Liver (tissue), 9 donors: ENCODE results near the gene KCNK3. TPM values are rescaled to one million over a fixed set of nuclear protein-coding genes. Genes with fewer than 3 reads are reported as not detected.

ENCODE experiments used
- DNase-seq: peaks from one replicate; pipeline ENCODE4 v3.0.0-alpha.2; 2017; ENCODE audit warnings: low spot score
- H3K27ac ChIP-seq, 2 donors: one replicate each; pipeline ENCODE4 v1.7.0; 2013; ENCODE audit warnings: inconsistent platforms in 2 of 2, low read length in 2 of 2, control low read depth in 1 of 2, low read depth in 1 of 2, mild to moderate bottlenecking in 1 of 2
- H3K27me3 ChIP-seq, 4 donors: one replicate each; pipeline versions ENCODE4 v1.6.1 to v1.7.0; 2013; ENCODE audit warnings: low read length in 3 of 4, inconsistent platforms in 1 of 4, mild to moderate bottlenecking in 1 of 4, moderate library complexity in 1 of 4; ENCODE audit not compliant: control insufficient read depth in 4 of 4, insufficient read depth in 4 of 4
- H3K36me3 ChIP-seq, 4 donors: one replicate each; pipeline versions ENCODE4 v1.6.1 to v1.7.0; 2013; ENCODE audit warnings: low read length in 3 of 4, mild to moderate bottlenecking in 3 of 4, low read depth in 1 of 4, moderate library complexity in 1 of 4; ENCODE audit not compliant: control insufficient read depth in 4 of 4, insufficient read depth in 3 of 4
- H3K4me1 ChIP-seq, 4 donors: one replicate each; pipeline versions ENCODE4 v1.6.1 to v1.7.0; 2013; ENCODE audit warnings: low read length in 3 of 4, mild to moderate bottlenecking in 3 of 4, moderate library complexity in 1 of 4; ENCODE audit not compliant: control insufficient read depth in 4 of 4, insufficient read depth in 4 of 4
- H3K4me3 ChIP-seq, 3 donors: one replicate each; pipeline versions ENCODE4 v1.6.1 to v1.7.0; 2013; ENCODE audit warnings: low read length in 3 of 3, control low read depth in 1 of 3, low read depth in 1 of 3, mild to moderate bottlenecking in 1 of 3
- H3K9ac ChIP-seq, 2 donors: one replicate each; pipeline ENCODE4 v1.7.0; 2013; ENCODE audit warnings: low read length in 2 of 2, mild to moderate bottlenecking in 2 of 2, moderate library complexity in 2 of 2, control low read depth in 1 of 2, low read depth in 1 of 2
- H3K9me3 ChIP-seq, 4 donors: one replicate each; pipeline versions ENCODE4 v1.6.1 to v1.7.0; 2013; ENCODE audit warnings: low read length in 3 of 4; ENCODE audit not compliant: control insufficient read depth in 4 of 4
- EGR1 ChIP-seq, 2 donors: IDR thresholded peaks; 2 replicates each; pipeline ENCODE4 v1.6.1; 2016 to 2018; ENCODE audit warnings: antibody characterized with exemption in 2 of 2, low read depth in 2 of 2
- FOXA1 ChIP-seq: IDR thresholded peaks from 2 replicates; pipeline ENCODE4 v1.6.1; 2016; ENCODE audit warnings: antibody characterized with exemption
- FOXA2 ChIP-seq: IDR thresholded peaks from 2 replicates; pipeline ENCODE4 v1.6.1; 2016; ENCODE audit warnings: antibody characterized with exemption
- GABPA ChIP-seq, 2 donors: IDR thresholded peaks in 1 of 2; conservative IDR thresholded peaks in 1 of 2; 2 replicates each; pipeline ENCODE4 v1.6.1; 2016; ENCODE audit warnings: antibody characterized with exemption in 2 of 2, mild to moderate bottlenecking in 1 of 2, moderate library complexity in 1 of 2
- HNF4A ChIP-seq, 2 donors: conservative IDR thresholded peaks; 2 replicates each; pipeline ENCODE4 v1.6.1; 2016; ENCODE audit warnings: antibody characterized with exemption in 2 of 2, mild to moderate bottlenecking in 2 of 2
- HNF4G ChIP-seq: IDR thresholded peaks from 2 replicates; pipeline ENCODE4 v1.6.1; 2016; ENCODE audit warnings: antibody characterized with exemption
- JUND ChIP-seq, 2 donors: IDR thresholded peaks; 2 replicates each; pipeline ENCODE4 v1.6.1; 2016; ENCODE audit warnings: antibody characterized with exemption in 2 of 2
- MAX ChIP-seq: IDR thresholded peaks from 2 replicates; pipeline ENCODE4 v1.6.1; 2016; ENCODE audit warnings: antibody characterized with exemption
- NR2F2 ChIP-seq: IDR thresholded peaks from 2 replicates; pipeline ENCODE4 v1.6.1; 2016; ENCODE audit warnings: antibody characterized with exemption
- RAD21 ChIP-seq, 2 donors: IDR thresholded peaks; 2 replicates each; pipeline ENCODE4 v1.6.1; 2016; ENCODE audit warnings: antibody characterized with exemption in 2 of 2, mild to moderate bottlenecking in 2 of 2
- RXRA ChIP-seq, 2 donors: IDR thresholded peaks; 2 replicates each; pipeline ENCODE4 v1.6.1; 2017 to 2018; ENCODE audit warnings: antibody characterized with exemption in 2 of 2, mild to moderate bottlenecking in 1 of 2
- SP1 ChIP-seq: IDR thresholded peaks from 2 replicates; pipeline ENCODE4 v1.6.1; 2018; ENCODE audit warnings: antibody characterized with exemption, mild to moderate bottlenecking
- TAF1 ChIP-seq: conservative IDR thresholded peaks from 2 replicates; pipeline ENCODE4 v1.6.1; 2016; ENCODE audit warnings: antibody characterized with exemption, mild to moderate bottlenecking
- YY1 ChIP-seq: IDR thresholded peaks from 2 replicates; pipeline ENCODE4 v1.6.1; 2016; ENCODE audit warnings: antibody characterized with exemption, mild to moderate bottlenecking
- WGBS: extraction: QIAGEN DNeasy Blood & Tissue Kit; methylation state at CpG from one replicate; pipeline ENCODE4 v1.1.7; 2013; 5-methylcytosine and 5-hydroxymethylcytosine counted together
- polyA plus RNA-seq, 2 donors: library from polyadenylated mRNA; stranded (reverse) in 1 of 2; unstranded in 1 of 2; fragments of 200-250 nt in 1 of 2; fragments of >200 nt in 1 of 2; fragmentation: Nextera tagmentation in 1 of 2; extraction: Ambion mirVana in 1 of 2; gene quantifications; one replicate each; pipeline versions ENCODE4 v1.2.1 to v1.2.3, GENCODE V29; 2013 to 2015
- total RNA-seq, 2 donors: library from RNA; depleted of rRNA; stranded (reverse); fragments of >200 nt; gene quantifications; one replicate each; pipeline ENCODE4 v1.2.3, GENCODE V29; 2014
- TF ChIP-seq, protein P1 (sequence below): IDR thresholded peaks from 2 replicates; pipeline ENCODE4 v1.6.1; 2016; ENCODE audit warnings: antibody characterized with exemption, mild to moderate bottlenecking
- TF ChIP-seq, protein P2 (sequence below): IDR thresholded peaks from 2 replicates; pipeline ENCODE4 v1.6.1; 2016; ENCODE audit warnings: antibody characterized with exemption
- TF ChIP-seq, protein P3 (sequence below): fragments of 150-350 bp; IDR thresholded peaks from 2 replicates; pipeline ENCODE4 v1.5.1; 2017; ENCODE audit warnings: improper control_type of control experiment, low read depth, low read length; ENCODE audit not compliant: missing input control
- TF ChIP-seq, protein P4 (sequence below): IDR thresholded peaks from 2 replicates; pipeline ENCODE4 v1.6.1; 2016; ENCODE audit warnings: antibody characterized with exemption
- donor health status: healthy.
- donor health status: healthy.
- donor health status: healthy.
- donor health status: healthy.
- donor health status: healthy.

Gene KCNK3
- total and polyA plus RNA-seq, 4 donors: 0.78 to 6.6 (median 2.6) TPM; not detected in 1

DNA sequence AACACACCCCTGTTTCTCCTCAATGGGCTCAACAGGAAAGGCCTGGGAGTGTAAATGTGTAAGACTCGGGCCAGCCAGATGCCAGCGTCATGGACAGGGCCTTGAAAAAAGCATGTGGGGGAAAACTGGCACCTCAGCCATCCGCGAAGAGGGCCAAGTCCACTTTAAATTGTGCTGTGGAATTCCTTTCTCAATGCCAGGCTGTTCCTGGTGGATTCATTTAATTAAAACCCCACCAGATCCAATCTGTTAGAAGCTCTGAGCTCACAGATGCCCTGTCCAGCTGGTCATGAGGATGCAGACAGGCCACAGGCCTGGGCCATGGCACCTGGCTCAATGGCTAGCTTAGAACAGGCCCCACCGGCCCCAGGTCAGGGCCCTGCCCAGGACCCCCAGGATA lies 24.8 kb downstream of the KCNK3 start:
- Histone ChIP-seq H3K27ac (no peak overlapping the region), H3K36me3 (no peaks in the 10 kb centered on the region), H3K27me3 (no peaks in the 10 kb centered on the region), H3K9ac (no peak overlapping the region), H3K4me1 (peaks cover 14 to 26% (median 18%) of the 10 kb centered on the region in 4 donors), H3K9me3 (no peaks in the 10 kb centered on the region), H3K4me3 (no peak overlapping the region)
- WGBS: 96% methylated on average over 5 of the region's 5 CpGs
- TF ChIP-seq SP1 (no peak), YY1 (no peak), EGR1 (IDR thresholded peaks at IDR 0.05; ENCODE audit: low read depth in 2 of 2) (no peak), RAD21 (IDR thresholded peaks at IDR 0.05) (no peak), MAX (no peak), GABPA (IDR thresholded peaks at IDR 0.05 in 1 of 2, conservative IDR thresholded peaks at IDR 0.05 in 1 of 2) (no peak), NR2F2 (no peak), FOXA1 (no peak), FOXA2 (no peak), HNF4A (conservative IDR thresholded peaks at IDR 0.05) (no peak), TAF1 (no peak)
- TF ChIP-seq, protein P1, sequence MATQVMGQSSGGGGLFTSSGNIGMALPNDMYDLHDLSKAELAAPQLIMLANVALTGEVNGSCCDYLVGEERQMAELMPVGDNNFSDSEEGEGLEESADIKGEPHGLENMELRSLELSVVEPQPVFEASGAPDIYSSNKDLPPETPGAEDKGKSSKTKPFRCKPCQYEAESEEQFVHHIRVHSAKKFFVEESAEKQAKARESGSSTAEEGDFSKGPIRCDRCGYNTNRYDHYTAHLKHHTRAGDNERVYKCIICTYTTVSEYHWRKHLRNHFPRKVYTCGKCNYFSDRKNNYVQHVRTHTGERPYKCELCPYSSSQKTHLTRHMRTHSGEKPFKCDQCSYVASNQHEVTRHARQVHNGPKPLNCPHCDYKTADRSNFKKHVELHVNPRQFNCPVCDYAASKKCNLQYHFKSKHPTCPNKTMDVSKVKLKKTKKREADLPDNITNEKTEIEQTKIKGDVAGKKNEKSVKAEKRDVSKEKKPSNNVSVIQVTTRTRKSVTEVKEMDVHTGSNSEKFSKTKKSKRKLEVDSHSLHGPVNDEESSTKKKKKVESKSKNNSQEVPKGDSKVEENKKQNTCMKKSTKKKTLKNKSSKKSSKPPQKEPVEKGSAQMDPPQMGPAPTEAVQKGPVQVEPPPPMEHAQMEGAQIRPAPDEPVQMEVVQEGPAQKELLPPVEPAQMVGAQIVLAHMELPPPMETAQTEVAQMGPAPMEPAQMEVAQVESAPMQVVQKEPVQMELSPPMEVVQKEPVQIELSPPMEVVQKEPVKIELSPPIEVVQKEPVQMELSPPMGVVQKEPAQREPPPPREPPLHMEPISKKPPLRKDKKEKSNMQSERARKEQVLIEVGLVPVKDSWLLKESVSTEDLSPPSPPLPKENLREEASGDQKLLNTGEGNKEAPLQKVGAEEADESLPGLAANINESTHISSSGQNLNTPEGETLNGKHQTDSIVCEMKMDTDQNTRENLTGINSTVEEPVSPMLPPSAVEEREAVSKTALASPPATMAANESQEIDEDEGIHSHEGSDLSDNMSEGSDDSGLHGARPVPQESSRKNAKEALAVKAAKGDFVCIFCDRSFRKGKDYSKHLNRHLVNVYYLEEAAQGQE: no peak
- TF ChIP-seq, protein P2, sequence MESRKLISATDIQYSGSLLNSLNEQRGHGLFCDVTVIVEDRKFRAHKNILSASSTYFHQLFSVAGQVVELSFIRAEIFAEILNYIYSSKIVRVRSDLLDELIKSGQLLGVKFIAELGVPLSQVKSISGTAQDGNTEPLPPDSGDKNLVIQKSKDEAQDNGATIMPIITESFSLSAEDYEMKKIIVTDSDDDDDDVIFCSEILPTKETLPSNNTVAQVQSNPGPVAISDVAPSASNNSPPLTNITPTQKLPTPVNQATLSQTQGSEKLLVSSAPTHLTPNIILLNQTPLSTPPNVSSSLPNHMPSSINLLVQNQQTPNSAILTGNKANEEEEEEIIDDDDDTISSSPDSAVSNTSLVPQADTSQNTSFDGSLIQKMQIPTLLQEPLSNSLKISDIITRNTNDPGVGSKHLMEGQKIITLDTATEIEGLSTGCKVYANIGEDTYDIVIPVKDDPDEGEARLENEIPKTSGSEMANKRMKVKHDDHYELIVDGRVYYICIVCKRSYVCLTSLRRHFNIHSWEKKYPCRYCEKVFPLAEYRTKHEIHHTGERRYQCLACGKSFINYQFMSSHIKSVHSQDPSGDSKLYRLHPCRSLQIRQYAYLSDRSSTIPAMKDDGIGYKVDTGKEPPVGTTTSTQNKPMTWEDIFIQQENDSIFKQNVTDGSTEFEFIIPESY: no peak
- no peak for DNase-seq

DNA sequence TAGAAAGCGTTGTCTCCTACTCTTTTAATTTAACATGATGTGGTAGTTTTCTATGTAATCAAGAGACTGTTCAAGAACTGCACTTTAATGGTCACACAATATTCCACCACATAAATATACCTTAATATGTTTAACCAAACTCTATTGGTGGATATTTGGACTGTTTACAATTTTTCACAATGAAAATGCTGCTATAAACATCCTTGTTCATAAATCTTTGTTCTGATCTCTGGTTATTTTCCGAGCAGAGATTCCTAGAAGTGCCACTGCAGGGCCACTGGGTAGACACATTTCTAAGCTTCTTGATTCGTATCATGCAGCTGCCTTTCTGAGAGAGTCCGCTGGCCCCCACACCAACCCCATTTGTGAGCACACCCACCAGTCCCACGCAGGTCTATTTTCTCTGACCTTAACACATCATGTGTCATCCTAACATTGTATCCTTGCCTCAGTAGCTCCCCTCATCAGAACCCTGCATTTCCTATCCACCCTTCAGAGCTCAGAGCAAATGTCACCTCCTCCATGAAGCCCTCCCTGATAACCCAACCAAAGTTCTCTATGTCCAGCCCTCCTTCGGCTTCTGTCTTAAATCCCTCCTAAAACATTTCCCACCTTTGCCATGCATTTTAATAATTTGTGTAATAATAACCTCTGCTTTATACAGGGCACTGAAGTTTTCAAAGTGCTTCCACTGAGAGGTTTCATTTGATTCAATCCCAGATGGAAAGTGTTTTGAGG lies 26.6 kb downstream of the KCNK3 start:
- 75% methylated on average over 6 of the region's 6 CpGs for WGBS
- H3K9me3 ChIP-seq: no peaks in the 10 kb centered on the region
- peaks cover 16 to 39% (median 29%) of the 10 kb centered on the region in 4 donors for H3K4me1 ChIP-seq
- no peaks in the 10 kb centered on the region for H3K27me3 ChIP-seq
- no peak for DNase-seq
- H3K9ac ChIP-seq: no peak overlapping the region
- no peak overlapping the region for H3K27ac ChIP-seq
- H3K4me3 ChIP-seq: no peak overlapping the region
- TF ChIP-seq EGR1 (IDR thresholded peaks at IDR 0.05; ENCODE audit: low read depth in 2 of 2): no peak
- TF ChIP-seq GABPA (IDR thresholded peaks at IDR 0.05 in 1 of 2, conservative IDR thresholded peaks at IDR 0.05 in 1 of 2): no peak
- TF ChIP-seq, protein P1: no peak
- TF ChIP-seq HNF4A (conservative IDR thresholded peaks at IDR 0.05): no peak
- no peak for TF ChIP-seq HNF4G
- no peak for TF ChIP-seq TAF1
- TF ChIP-seq RAD21 (IDR thresholded peaks at IDR 0.05): no peak
- TF ChIP-seq, protein P3, sequence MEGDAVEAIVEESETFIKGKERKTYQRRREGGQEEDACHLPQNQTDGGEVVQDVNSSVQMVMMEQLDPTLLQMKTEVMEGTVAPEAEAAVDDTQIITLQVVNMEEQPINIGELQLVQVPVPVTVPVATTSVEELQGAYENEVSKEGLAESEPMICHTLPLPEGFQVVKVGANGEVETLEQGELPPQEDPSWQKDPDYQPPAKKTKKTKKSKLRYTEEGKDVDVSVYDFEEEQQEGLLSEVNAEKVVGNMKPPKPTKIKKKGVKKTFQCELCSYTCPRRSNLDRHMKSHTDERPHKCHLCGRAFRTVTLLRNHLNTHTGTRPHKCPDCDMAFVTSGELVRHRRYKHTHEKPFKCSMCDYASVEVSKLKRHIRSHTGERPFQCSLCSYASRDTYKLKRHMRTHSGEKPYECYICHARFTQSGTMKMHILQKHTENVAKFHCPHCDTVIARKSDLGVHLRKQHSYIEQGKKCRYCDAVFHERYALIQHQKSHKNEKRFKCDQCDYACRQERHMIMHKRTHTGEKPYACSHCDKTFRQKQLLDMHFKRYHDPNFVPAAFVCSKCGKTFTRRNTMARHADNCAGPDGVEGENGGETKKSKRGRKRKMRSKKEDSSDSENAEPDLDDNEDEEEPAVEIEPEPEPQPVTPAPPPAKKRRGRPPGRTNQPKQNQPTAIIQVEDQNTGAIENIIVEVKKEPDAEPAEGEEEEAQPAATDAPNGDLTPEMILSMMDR: no peak
- TF ChIP-seq, protein P4, sequence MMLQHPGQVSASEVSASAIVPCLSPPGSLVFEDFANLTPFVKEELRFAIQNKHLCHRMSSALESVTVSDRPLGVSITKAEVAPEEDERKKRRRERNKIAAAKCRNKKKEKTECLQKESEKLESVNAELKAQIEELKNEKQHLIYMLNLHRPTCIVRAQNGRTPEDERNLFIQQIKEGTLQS: no peak
- no peak for TF ChIP-seq YY1
- TF ChIP-seq FOXA1: no peak
- TF ChIP-seq MAX: no peak
- TF ChIP-seq RXRA (IDR thresholded peaks at IDR 0.05): no peak
- TF ChIP-seq JUND (IDR thresholded peaks at IDR 0.05): no peak
- H3K36me3 ChIP-seq: no peaks in the 10 kb centered on the region
